DOHH2 (cell line): ENCODE data around the gene PDIA2.

Source experiments
- EZH2phosphoT487 ChIP-seq: fragments of 200-600 bp; sonication (generic); IDR thresholded peaks from 2 replicates; pipeline ENCODE4 v1.6.1; 2017; ENCODE audit warnings: borderline replicate concordance, mild to moderate bottlenecking, antibody characterized with exemption, low read length, moderate library complexity, mixed read lengths
- TF ChIP-seq, protein P1 (sequence below): fragments of 200-600 bp; sonication (generic); IDR thresholded peaks from one replicate; pipeline ENCODE4 v1.5.1; 2014; ENCODE audit warnings: antibody characterized with exemption, mild to moderate bottlenecking, low read depth, low read length; ENCODE audit not compliant: poor library complexity, severe bottlenecking

DNA sequence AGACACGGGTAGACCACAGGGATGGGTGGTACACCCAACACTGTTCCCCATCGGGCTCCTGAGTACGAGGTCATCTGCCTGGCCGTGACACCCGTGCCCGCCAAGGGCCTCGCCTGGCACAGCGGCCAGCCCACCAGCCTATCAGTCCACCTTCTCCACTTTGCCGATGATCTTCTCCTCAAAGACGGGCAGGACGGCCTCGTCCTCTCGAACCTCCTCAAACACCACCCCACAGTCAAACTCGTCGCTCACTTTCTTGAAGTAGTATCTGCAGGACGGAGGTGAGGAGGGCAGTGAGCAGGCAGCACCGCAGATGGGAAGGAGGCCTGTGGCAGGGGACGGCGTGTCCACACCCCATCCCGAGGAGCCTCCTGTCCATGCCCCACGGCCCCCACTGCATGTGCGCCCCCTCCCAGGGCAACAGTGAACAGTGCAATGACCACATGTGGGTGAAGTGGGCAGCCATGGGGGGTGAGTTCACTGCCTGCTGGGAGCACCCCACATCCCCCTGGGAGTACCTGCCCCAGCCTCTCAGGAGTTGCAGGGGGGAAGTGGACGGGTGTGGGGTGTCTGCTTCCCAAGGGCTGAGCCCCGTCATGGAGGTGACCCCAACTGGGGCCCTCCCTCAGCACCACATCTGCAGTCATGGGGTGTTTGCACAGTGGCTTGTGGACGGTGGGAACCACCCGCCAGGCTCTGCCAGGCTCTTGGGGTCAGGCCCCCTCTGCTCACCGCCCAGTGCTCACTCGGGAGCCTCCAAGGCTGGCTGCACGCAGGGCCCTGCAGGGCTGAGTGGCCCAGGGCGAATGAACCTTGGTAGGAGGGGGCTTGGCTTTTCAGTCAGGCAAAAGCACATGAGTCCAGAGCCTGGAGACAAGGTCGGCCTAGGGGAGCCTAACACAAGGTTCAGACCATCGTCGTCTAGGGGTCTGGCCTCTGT, 5.3 kb downstream of the PDIA2 start:
- TF ChIP-seq, protein P1, sequence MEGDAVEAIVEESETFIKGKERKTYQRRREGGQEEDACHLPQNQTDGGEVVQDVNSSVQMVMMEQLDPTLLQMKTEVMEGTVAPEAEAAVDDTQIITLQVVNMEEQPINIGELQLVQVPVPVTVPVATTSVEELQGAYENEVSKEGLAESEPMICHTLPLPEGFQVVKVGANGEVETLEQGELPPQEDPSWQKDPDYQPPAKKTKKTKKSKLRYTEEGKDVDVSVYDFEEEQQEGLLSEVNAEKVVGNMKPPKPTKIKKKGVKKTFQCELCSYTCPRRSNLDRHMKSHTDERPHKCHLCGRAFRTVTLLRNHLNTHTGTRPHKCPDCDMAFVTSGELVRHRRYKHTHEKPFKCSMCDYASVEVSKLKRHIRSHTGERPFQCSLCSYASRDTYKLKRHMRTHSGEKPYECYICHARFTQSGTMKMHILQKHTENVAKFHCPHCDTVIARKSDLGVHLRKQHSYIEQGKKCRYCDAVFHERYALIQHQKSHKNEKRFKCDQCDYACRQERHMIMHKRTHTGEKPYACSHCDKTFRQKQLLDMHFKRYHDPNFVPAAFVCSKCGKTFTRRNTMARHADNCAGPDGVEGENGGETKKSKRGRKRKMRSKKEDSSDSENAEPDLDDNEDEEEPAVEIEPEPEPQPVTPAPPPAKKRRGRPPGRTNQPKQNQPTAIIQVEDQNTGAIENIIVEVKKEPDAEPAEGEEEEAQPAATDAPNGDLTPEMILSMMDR, result no peak
- TF ChIP-seq EZH2phosphoT487, result no peak
